ENCODE results near the gene SNCB. TPM values are rescaled to one million over a fixed set of nuclear protein-coding genes. Genes with fewer than 3 reads are reported as not detected.

SNCB gene
- total RNA-seq, 2 donors from 2014 or later = not detected

- no peak overlapping the region for H3K4me3 ChIP-seq
- ATAC-seq (no peak), DNase-seq (no peak)
- no peaks in the 10 kb centered on the region for H3K4me1 ChIP-seq
- no peak overlapping the region for H3K27ac ChIP-seq
- no peaks in the 10 kb centered on the region for H3K36me3 ChIP-seq (replicated peaks in 1 of 2; ENCODE audit: insufficient read depth in 1 of 2, low read depth in 2 of 2)
- WGBS, 2 donors = 61 to 69% methylated on average over 4 of the region's 4 CpGs
- H3K27me3 ChIP-seq = no peaks in the 10 kb centered on the region
- TF ChIP-seq CTCF (IDR thresholded peaks at IDR 0.05) = no peak
- no peak for TF ChIP-seq POLR2A (IDR thresholded peaks at IDR 0.05)
- no peaks in the 10 kb centered on the region for H3K9me3 ChIP-seq
- intact Hi-C loops (cut with DNase I) = loop anchor here (10.0 kb wide), 1 partner anchor 845 kb away; no protein-coding TSS in a partner anchor
Measured at GRCh38 chr5:176579323-176579722, 51.0 kb downstream of the SNCB start.

GRCh38 chr5:176578391-176578808 lies 51.9 kb downstream of the SNCB start:
- peak; percentile 87 for ATAC-seq
- 14 to 33% methylated on average over 8 to 15 of the region's 15 CpGs for WGBS, 2 donors
- no peak overlapping the region for H3K27ac ChIP-seq
- H3K9me3 ChIP-seq = no peaks in the 10 kb centered on the region
- intact Hi-C loops (cut with DNase I) = loop anchor here (10.0 kb wide), 1 partner anchor 844 kb away; no protein-coding TSS in a partner anchor
- TF ChIP-seq POLR2A (IDR thresholded peaks at IDR 0.05) = no peak
- TF ChIP-seq CTCF (IDR thresholded peaks at IDR 0.05) = peak; percentile 37 to 84 (median 73)
- no peaks in the 10 kb centered on the region for H3K4me1 ChIP-seq
- no peaks in the 10 kb centered on the region for H3K27me3 ChIP-seq
- no peaks in the 10 kb centered on the region for H3K36me3 ChIP-seq (replicated peaks in 1 of 2; ENCODE audit: insufficient read depth in 1 of 2, low read depth in 2 of 2)
- H3K4me3 ChIP-seq = no peak overlapping the region
- DNase-seq = peak; percentile 80 to 85 (median 82)

GRCh38 chr5:176577312-176578176 lies 52.8 kb downstream of the SNCB start:
- Histone ChIP-seq H3K27ac (no peak overlapping the region), H3K36me3 (replicated peaks in 1 of 2; ENCODE audit: insufficient read depth in 1 of 2, low read depth in 2 of 2) (no peaks in the 10 kb centered on the region), H3K4me3 (no peak overlapping the region), H3K27me3 (no peaks in the 10 kb centered on the region), H3K4me1 (no peaks in the 10 kb centered on the region), H3K9me3 (no peaks in the 10 kb centered on the region)
- DNase-seq (no peak), ATAC-seq (no peak)
- WGBS, 2 donors = 85 to 86% methylated on average over 16 to 35 of the region's 36 CpGs
- intact Hi-C loops (cut with DNase I) = loop anchor here (10.0 kb wide), 1 partner anchor 843 kb away; no protein-coding TSS in a partner anchor
- TF ChIP-seq POLR2A (IDR thresholded peaks at IDR 0.05) (no peak), CTCF (IDR thresholded peaks at IDR 0.05) (no peak)

GRCh38 chr5:176575488-176576422 lies 54.6 kb downstream of the SNCB start:
- Histone ChIP-seq H3K36me3 (replicated peaks in 1 of 2; ENCODE audit: insufficient read depth in 1 of 2, low read depth in 2 of 2) (no peaks in the 10 kb centered on the region), H3K4me3 (no peak overlapping the region), H3K27ac (no peak overlapping the region), H3K27me3 (no peaks in the 10 kb centered on the region), H3K9me3 (no peaks in the 10 kb centered on the region), H3K4me1 (no peaks in the 10 kb centered on the region)
- TF ChIP-seq POLR2A (IDR thresholded peaks at IDR 0.05) (no peak), CTCF (IDR thresholded peaks at IDR 0.05) (no peak)
- no peak for DNase-seq
- no peak for ATAC-seq
- intact Hi-C loops (cut with DNase I) = loop anchor here (10.0 kb wide), 1 partner anchor 841 kb away; no protein-coding TSS in a partner anchor
- 74 to 89% methylated on average over 24 to 34 of the region's 37 CpGs for WGBS, 2 donors
